MG63 (cell line): ENCODE results near the gene ZC3H7B. TPM values are rescaled to one million over a fixed set of nuclear protein-coding genes. Genes with fewer than 3 reads are reported as not detected.
A peak's percentile ranks its signal among the peaks of the same experiment; 100 is the strongest.
"Not testable (repeated sequence)": the region's sequence is repeated elsewhere in the genome, so short reads cannot be mapped to it uniquely, and the experiment has no call there.

Experiments
- DNase-seq: peaks from one replicate; pipeline ENCODE4 v3.0.0-alpha.2; 2020
- H3K27me3 ChIP-seq: fragments of 250-450 bp; sonication (Bioruptor Pico); 2 replicates; pipeline ENCODE4 v1.5.1; 2020; ENCODE audit warnings: mild to moderate bottlenecking, moderate library complexity
- H3K36me3 ChIP-seq: fragments of 250-450 bp; sonication (Bioruptor Pico); 2 replicates; pipeline ENCODE4 v1.5.1; 2020; ENCODE audit warnings: mild to moderate bottlenecking, moderate library complexity
- H3K4me3 ChIP-seq: fragments of 250-450 bp; sonication (Bioruptor Pico); 2 replicates; pipeline ENCODE4 v1.5.1; 2020; ENCODE audit warnings: mild to moderate bottlenecking, moderate library complexity
- H3K9me3 ChIP-seq: fragments of 250-450 bp; sonication (Bioruptor Pico); 2 replicates; pipeline ENCODE4 v1.5.1; 2020; ENCODE audit warnings: mild to moderate bottlenecking, moderate library complexity
- total RNA-seq: library from RNA; depleted of rRNA; stranded (reverse); fragments of >200 nt; shearing (Covaris generic); gene quantifications from 2 replicates; pipeline ENCODE4 v1.2.3, GENCODE V29; 2014; ENCODE audit warnings: low replicate concordance

ZC3H7B gene
- total RNA-seq, 1 experiment from 2014 or later = 43.0 TPM

DNA sequence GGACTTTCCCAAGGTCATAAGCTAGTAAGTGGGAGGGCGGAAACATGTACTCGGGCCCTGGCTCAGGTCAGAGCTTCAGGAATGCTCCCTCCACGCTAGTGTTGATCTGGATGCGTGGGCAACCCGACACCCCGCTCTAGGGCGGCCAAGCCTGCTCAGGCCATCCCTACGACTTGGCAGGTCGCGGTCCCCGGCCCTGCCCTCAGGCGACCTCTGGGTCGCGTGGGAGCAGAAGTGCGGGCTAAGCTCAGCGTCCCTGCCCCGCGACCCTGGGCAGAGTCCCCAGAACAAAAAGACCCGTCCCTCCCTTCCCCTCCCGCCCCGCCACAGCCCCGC lies 79.6 kb downstream of the ZC3H7B start:
- DNase-seq = peak; percentile 82
- Histone ChIP-seq H3K9me3 (no peaks in the 10 kb centered on the region), H3K36me3 (no peaks in the 10 kb centered on the region), H3K27me3 (no peaks in the 10 kb centered on the region), H3K4me3 (peak overlapping the region; percentile 69)

- no peaks in the 10 kb centered on the region for H3K27me3 ChIP-seq
- no peaks in the 10 kb centered on the region for H3K36me3 ChIP-seq
- peak within 1 kb of the TSS; percentile 69 for H3K4me3 ChIP-seq
- DNase-seq = peak; percentile 98
- H3K9me3 ChIP-seq = no peaks in the 10 kb centered on the region
These were observed 80.2 kb downstream of the ZC3H7B start, which contains the start of gene TEF for GRCh38 chr22:41381329-41382097. TSS of gene TEF (plus strand) at chr22:41381942. CDS start at chr22:41382045, 103 bp downstream.

GRCh38 chr22:41382098-41382578 lies 80.8 kb downstream of the ZC3H7B start:
- DNase-seq = peak; percentile 46
- H3K36me3 ChIP-seq = no peaks in the 10 kb centered on the region
- H3K4me3 ChIP-seq = peak overlapping the region; percentile 69
- H3K9me3 ChIP-seq = no peaks in the 10 kb centered on the region
- no peaks in the 10 kb centered on the region for H3K27me3 ChIP-seq

DNA sequence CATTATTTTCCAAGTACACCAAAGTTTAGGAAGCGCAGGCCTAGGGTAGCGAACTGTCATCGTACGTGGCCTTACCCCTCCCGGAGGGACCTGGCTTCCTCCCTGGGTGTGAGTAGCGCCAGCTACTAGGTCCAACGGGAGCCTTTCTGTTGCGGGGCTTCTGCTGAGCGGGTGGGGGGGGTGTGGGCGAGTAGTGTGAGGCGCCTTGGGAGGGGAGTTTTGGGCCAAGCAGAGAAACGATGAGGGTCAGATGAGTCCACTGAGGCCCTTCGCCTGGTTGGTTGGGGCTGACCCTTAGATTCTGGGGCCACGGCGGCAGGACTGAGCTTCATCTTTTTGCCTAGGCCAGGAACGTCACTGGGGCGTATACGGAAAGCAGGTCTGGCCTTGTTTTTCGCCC lies 81.3 kb downstream of the ZC3H7B start:
- Histone ChIP-seq H3K27me3 (no peaks in the 10 kb centered on the region), H3K4me3 (peak overlapping the region; percentile 69), H3K36me3 (no peaks in the 10 kb centered on the region), H3K9me3 (no peaks in the 10 kb centered on the region)
- DNase-seq = no peak

- no peaks in the 10 kb centered on the region for H3K9me3 ChIP-seq
- no peak overlapping the region for H3K4me3 ChIP-seq
- H3K27me3 ChIP-seq = no peaks in the 10 kb centered on the region
- DNase-seq = no peak
- H3K36me3 ChIP-seq = no peaks in the 10 kb centered on the region
These were observed 81.8 kb downstream of the ZC3H7B start for GRCh38 chr22:41383085-41383484.

- no peak for DNase-seq
- Histone ChIP-seq H3K4me3 (no peak overlapping the region), H3K27me3 (no peaks in the 10 kb centered on the region), H3K9me3 (no peaks in the 10 kb centered on the region), H3K36me3 (peaks cover 3% of the 10 kb centered on the region; the same call in 1 of the 2 replicates)
These were observed 82.8 kb downstream of the ZC3H7B start for GRCh38 chr22:41384128-41384527.

DNA sequence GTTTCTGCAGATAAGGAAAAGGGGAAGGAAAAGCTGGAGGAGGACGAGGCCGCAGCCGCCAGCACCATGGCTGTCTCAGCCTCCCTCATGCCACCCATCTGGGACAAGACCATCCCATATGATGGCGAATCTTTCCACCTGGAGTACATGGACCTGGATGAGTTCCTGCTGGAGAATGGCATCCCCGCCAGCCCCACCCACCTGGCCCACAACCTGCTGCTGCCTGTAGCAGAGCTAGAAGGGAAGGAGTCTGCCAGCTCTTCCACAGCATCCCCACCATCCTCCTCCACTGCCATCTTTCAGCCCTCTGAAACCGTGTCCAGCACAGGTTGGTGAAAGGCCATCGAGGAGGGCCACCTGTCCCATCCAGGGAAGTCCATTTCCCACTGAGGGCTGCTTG lies 86.0 kb downstream of the ZC3H7B start:
- H3K27me3 ChIP-seq = no peaks in the 10 kb centered on the region
- peaks cover 3% of the 10 kb centered on the region; the same call in 1 of the 2 replicates for H3K36me3 ChIP-seq
- no peak overlapping the region for H3K4me3 ChIP-seq
- no peaks in the 10 kb centered on the region for H3K9me3 ChIP-seq
- DNase-seq = no peak

- Histone ChIP-seq H3K36me3 (no peaks in the 10 kb centered on the region; the same call in 1 of the 2 replicates), H3K4me3 (no peak overlapping the region), H3K9me3 (no peaks in the 10 kb centered on the region), H3K27me3 (no peaks in the 10 kb centered on the region)
- no peak for DNase-seq
These were observed 92.7 kb downstream of the ZC3H7B start for GRCh38 chr22:41394012-41394356.

- H3K36me3 ChIP-seq = no peaks in the 10 kb centered on the region; the same call in 1 of the 2 replicates
- no peaks in the 10 kb centered on the region for H3K27me3 ChIP-seq
- no peaks in the 10 kb centered on the region for H3K9me3 ChIP-seq
- no peak for DNase-seq
- no peak overlapping the region for H3K4me3 ChIP-seq
These were observed 94.4 kb downstream of the ZC3H7B start for GRCh38 chr22:41395531-41396240.

DNA sequence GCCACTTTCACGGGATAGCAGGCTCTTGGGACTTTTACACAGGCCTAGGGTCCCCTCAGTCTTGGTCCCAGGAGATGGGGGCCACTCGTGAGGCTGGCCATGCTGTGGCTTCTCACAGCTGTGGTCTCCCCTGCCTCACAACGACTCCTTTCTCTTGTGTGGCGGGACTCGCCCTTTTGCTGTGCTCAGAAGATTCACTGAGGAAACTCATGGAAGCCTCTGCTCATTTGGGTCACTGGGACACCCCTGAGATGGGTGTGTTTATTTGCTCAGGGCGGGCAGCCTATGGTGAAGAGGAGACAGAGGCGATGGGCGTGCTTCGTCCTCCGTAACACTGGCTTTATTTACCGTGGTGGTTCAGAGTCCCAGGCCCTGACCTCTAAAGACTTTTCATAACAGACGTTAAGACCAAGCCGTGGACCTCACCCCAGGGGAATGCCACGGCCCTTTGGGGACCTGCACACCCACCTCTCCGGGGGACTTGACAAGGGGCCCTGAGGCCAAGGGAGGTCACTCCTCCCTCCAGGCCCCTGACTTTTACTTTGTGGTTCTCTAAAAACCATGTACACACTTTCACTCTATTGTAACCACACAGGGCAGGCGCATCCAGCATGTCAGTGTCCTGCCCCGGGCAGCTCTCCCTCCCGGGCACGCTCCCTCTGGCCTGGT lies 96.0 kb downstream of the ZC3H7B start:
- Histone ChIP-seq H3K9me3 (no peaks in the 10 kb centered on the region), H3K36me3 (no peaks in the 10 kb centered on the region; the same call in 1 of the 2 replicates), H3K27me3 (no peaks in the 10 kb centered on the region), H3K4me3 (no peak overlapping the region)
- DNase-seq = no peak

- Histone ChIP-seq H3K4me3 (no peak overlapping the region), H3K36me3 (no peaks in the 10 kb centered on the region; the same call in 1 of the 2 replicates), H3K9me3 (no peaks in the 10 kb centered on the region), H3K27me3 (no peaks in the 10 kb centered on the region)
- no peak for DNase-seq
These were observed 97.6 kb downstream of the ZC3H7B start for GRCh38 chr22:41398921-41399320.

DNA sequence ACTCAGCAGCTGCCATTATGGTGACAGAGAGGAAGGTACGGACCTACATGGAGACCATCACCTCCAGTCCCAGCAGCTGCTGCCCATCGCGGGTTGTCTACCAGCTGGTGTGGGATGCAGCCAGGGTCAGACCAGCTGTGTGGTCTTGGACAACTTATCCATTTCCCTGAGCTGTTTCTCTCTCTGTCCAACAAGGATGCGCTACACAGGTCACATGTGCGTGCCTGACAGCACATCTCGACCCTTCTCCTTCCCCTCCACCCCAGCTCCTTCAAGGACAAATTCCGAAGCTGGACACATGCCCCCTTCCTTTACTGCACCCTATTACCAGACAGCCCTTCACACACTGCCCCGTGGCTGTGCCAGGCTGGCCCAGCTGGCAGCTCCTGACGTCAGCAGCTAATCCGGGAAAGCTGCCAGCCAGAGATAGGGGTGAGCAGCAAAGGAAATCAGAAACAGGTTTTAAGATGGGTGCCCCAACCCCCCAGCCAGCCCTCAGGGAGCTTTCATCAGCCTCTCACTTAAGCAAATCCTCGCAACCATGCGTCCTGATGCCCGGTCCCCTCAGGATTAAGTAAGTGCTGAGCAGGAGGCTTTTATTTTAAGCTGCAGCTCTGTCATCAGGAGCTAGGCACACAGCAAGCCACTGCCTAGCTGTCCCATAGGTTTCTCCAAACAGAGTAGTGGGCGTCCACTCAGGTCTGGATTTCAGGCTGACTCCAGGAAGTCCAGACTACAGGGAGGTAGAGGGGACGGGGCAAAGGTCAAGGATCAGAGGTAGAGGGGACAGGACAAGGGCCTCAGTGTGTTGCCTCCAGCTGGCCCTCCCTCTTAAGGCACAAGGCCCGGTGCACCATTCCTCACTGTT lies 100.7 kb downstream of the ZC3H7B start:
- DNase-seq = peak; percentile 70
- no peaks in the 10 kb centered on the region for H3K36me3 ChIP-seq
- no peak overlapping the region for H3K4me3 ChIP-seq
- H3K9me3 ChIP-seq = no peaks in the 10 kb centered on the region
- H3K27me3 ChIP-seq = no peaks in the 10 kb centered on the region

- H3K4me3 ChIP-seq, H3K36me3 ChIP-seq, H3K27me3 ChIP-seq, DNase-seq, H3K9me3 ChIP-seq: not testable (repeated sequence)
These were observed 101.5 kb downstream of the ZC3H7B start for GRCh38 chr22:41402851-41403250.

- H3K27me3 ChIP-seq = no peaks in the 10 kb centered on the region
- no peaks in the 10 kb centered on the region for H3K9me3 ChIP-seq
- DNase-seq = peak; percentile 99
- H3K4me3 ChIP-seq = no peak overlapping the region
- no peaks in the 10 kb centered on the region for H3K36me3 ChIP-seq
These were observed 102.4 kb downstream of the ZC3H7B start for GRCh38 chr22:41403532-41404318.

- H3K9me3 ChIP-seq = no peaks in the 10 kb centered on the region
- no peak overlapping the region for H3K4me3 ChIP-seq
- no peak for DNase-seq
- no peaks in the 10 kb centered on the region for H3K27me3 ChIP-seq
- H3K36me3 ChIP-seq = no peaks in the 10 kb centered on the region
These were observed 104.3 kb downstream of the ZC3H7B start for GRCh38 chr22:41405588-41405987.

DNA sequence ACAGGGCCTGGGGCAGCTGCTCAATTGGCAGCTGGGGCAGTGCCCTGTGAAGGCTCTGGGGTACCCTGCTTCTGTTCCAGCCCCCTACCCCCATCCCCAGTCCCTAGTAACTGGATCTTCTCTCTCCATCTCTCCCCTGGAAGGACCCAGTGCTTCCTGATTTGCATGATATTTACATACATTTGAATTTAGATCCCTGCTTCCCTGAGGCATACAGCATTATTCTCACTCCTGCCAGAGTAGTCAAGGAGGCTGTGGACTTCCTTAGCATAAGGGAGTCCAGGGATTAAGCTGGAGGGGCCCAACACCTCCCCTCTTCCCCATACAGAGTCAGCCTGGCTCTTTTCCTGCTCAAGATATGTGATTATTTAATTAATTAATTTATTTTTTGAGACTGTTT lies 105.1 kb downstream of the ZC3H7B start:
- H3K36me3 ChIP-seq = no peaks in the 10 kb centered on the region
- H3K4me3 ChIP-seq = no peak overlapping the region
- H3K27me3 ChIP-seq = no peaks in the 10 kb centered on the region
- DNase-seq = no peak
- no peaks in the 10 kb centered on the region for H3K9me3 ChIP-seq
